IMR-90 (cell line): ENCODE results near the gene PNP. TPM values are rescaled to one million over a fixed set of nuclear protein-coding genes. Genes with fewer than 3 reads are reported as not detected.

Experiments used
- ATAC-seq: fragments of 200-7000 bp; cut with Tn5 transposase; 2 replicates; pipeline ENCODE4 v1.9.1; 2020; ENCODE audit warnings: low read depth, mild to moderate bottlenecking, moderate library complexity
- BruUV-seq: library from RNA; stranded (reverse); fragments of 400-500 nt; replicated peaks from 2 replicates; lab custom pipeline; 2021; lab: Mats Ljungman, UMichigan
- CTCF ChIA-PET: fragments of 300-600 bp; formaldehyde crosslinking; extraction: SDS; loops from one replicate; lab custom pipeline; 2021; ENCODE audit warnings: antibody characterized with exemption; lab: Yijun Ruan, JAX
- POLR2A ChIA-PET: fragments of 300-600 bp; sonication (Branson Sonifier 250); formaldehyde crosslinking; loops from one replicate; lab custom pipeline; 2022; ENCODE audit warnings: antibody characterized with exemption; ENCODE audit not compliant: unreplicated experiment; lab: Charles Lee
- DNase-seq: peaks from one replicate; pipeline ENCODE4 v3.0.0; 2013
- H2AFZ ChIP-seq: replicated peaks from 2 replicates; pipeline ENCODE3; 2013; ENCODE audit warnings: low read length, mild to moderate bottlenecking; ENCODE audit not compliant: poor library complexity
- H2AK5ac ChIP-seq: 2 replicates; pipeline ENCODE4 v1.6.1; 2013; ENCODE audit warnings: low read depth, low read length, inconsistent platforms
- H2AK9ac ChIP-seq: replicated peaks from 2 replicates; pipeline ENCODE3; 2013; ENCODE audit warnings: mild to moderate bottlenecking, low read depth, low read length, moderate library complexity; ENCODE audit not compliant: poor library complexity
- H2BK120ac ChIP-seq: 2 replicates; pipeline ENCODE4 v1.6.1; 2013; ENCODE audit warnings: low read depth, low read length, inconsistent platforms
- H2BK15ac ChIP-seq: 3 replicates; pipeline ENCODE4 v1.6.1; 2013; ENCODE audit warnings: low read depth, low read length, inconsistent platforms
- H2BK20ac ChIP-seq: 2 replicates; pipeline ENCODE4 v1.6.1; 2013; ENCODE audit warnings: low read depth, mild to moderate bottlenecking, inconsistent platforms, low read length, moderate library complexity
- H2BK5ac ChIP-seq: 2 replicates; pipeline ENCODE4 v1.6.1; 2013; ENCODE audit warnings: mild to moderate bottlenecking, low read depth, low read length, inconsistent platforms; ENCODE audit not compliant: poor library complexity, severe bottlenecking
- H3K14ac ChIP-seq: replicated peaks from 2 replicates; pipeline ENCODE4 v1.6.1; 2013; ENCODE audit warnings: low read depth, low read length, inconsistent platforms
- H3K18ac ChIP-seq: 2 replicates; pipeline ENCODE4 v1.6.1; 2013; ENCODE audit warnings: low read depth, low read length, control low read depth
- H3K23ac ChIP-seq: 2 replicates; pipeline ENCODE4 v1.6.1; 2013; ENCODE audit warnings: low read depth, low read length, inconsistent platforms
- H3K27ac ChIP-seq: 2 replicates; pipeline ENCODE4 v1.5.1; 2013; ENCODE audit warnings: mild to moderate bottlenecking, control low read depth, low read length; ENCODE audit not compliant: insufficient read depth
- H3K27me3 ChIP-seq: 2 replicates; pipeline ENCODE4 v1.6.1; 2013; ENCODE audit warnings: low read length; ENCODE audit not compliant: control insufficient read depth, insufficient read depth
- H3K36me3 ChIP-seq: 2 replicates; pipeline ENCODE4 v1.6.1; 2013; ENCODE audit warnings: low read length, mixed read lengths; ENCODE audit not compliant: control insufficient read depth, insufficient read depth
- H3K4ac ChIP-seq: 2 replicates; pipeline ENCODE4 v1.6.1; 2013; ENCODE audit warnings: low read depth, low read length, inconsistent platforms
- H3K4me1 ChIP-seq: 2 replicates; pipeline ENCODE4 v1.6.1; 2013; ENCODE audit warnings: low read length, mixed read lengths; ENCODE audit not compliant: control insufficient read depth, insufficient read depth
- H3K4me2 ChIP-seq: 2 replicates; pipeline ENCODE4 v1.6.1; 2013; ENCODE audit warnings: low read depth, mild to moderate bottlenecking, control low read depth, low read length, moderate library complexity
- H3K4me3 ChIP-seq: 2 replicates; pipeline ENCODE4 v1.5.1; 2013; ENCODE audit warnings: low read depth, mild to moderate bottlenecking, control low read depth, low read length, moderate library complexity; ENCODE audit not compliant: insufficient read depth
- H3K56ac ChIP-seq: 2 replicates; pipeline ENCODE4 v1.6.1; 2013; ENCODE audit warnings: low read length, inconsistent platforms; ENCODE audit not compliant: insufficient read depth; ENCODE audit errors: extremely low read depth
- H3K79me1 ChIP-seq, 2 experiments: 2 replicates each; pipeline ENCODE4 v1.6.1; 2013; ENCODE audit warnings: low read length in 2 of 2, inconsistent platforms in 1 of 2, low read depth in 1 of 2
- H3K9ac ChIP-seq: 2 replicates; pipeline ENCODE4 v1.6.1; 2013; ENCODE audit warnings: low read depth, low read length, control low read depth
- H3K9me1 ChIP-seq: 2 replicates; pipeline ENCODE4 v1.6.1; 2013; ENCODE audit warnings: low read length, inconsistent platforms; ENCODE audit not compliant: insufficient read depth
- H3K9me3 ChIP-seq: 2 replicates; pipeline ENCODE4 v1.6.1; 2013; ENCODE audit warnings: low read length; ENCODE audit not compliant: control insufficient read depth, insufficient read depth
- H4K20me1 ChIP-seq: 2 replicates; pipeline ENCODE4 v1.6.1; 2013; ENCODE audit warnings: low read length, inconsistent platforms; ENCODE audit not compliant: insufficient read depth
- H4K5ac ChIP-seq: 2 replicates; pipeline ENCODE4 v1.6.1; 2013; ENCODE audit warnings: mild to moderate bottlenecking, low read depth, low read length, control low read depth
- H4K8ac ChIP-seq, 2 experiments: 2 replicates each; pipeline ENCODE4 v1.6.1; 2013; ENCODE audit warnings: low read depth in 2 of 2, low read length in 2 of 2, control low read depth in 1 of 2, inconsistent platforms in 1 of 2
- H4K91ac ChIP-seq: 2 replicates; pipeline ENCODE4 v1.6.1; 2013; ENCODE audit warnings: low read depth, low read length, inconsistent platforms; ENCODE audit not compliant: insufficient read depth
- BHLHE40 ChIP-seq: fragments of 150-350 bp; IDR thresholded peaks from 2 replicates; pipeline ENCODE4 v1.6.1; 2016; ENCODE audit warnings: mild to moderate bottlenecking, low read depth, low read length
- CEBPB ChIP-seq: IDR thresholded peaks from 2 replicates; pipeline ENCODE4 v1.6.1; 2012; ENCODE audit warnings: low read depth, low read length, improper control_type of control experiment
- CHD1 ChIP-seq: IDR thresholded peaks from 2 replicates; pipeline ENCODE4 v1.6.1; 2012; ENCODE audit warnings: low read depth, low read length, improper control_type of control experiment
- CTCF ChIP-seq: conservative IDR thresholded peaks from 2 replicates; pipeline ENCODE4 v1.5.1; 2012; ENCODE audit warnings: mild to moderate bottlenecking, low read depth, low read length, improper control_type of control experiment
- ELK1 ChIP-seq: fragments of 150-350 bp; IDR thresholded peaks from 2 replicates; pipeline ENCODE4 v1.6.1; 2016; ENCODE audit warnings: low read depth, mild to moderate bottlenecking, low read length, moderate library complexity, borderline replicate concordance
- FOS ChIP-seq: fragments of 150-350 bp; IDR thresholded peaks from 2 replicates; pipeline ENCODE4 v1.6.1; 2016; ENCODE audit warnings: low read depth, low read length
- MAFK ChIP-seq: IDR thresholded peaks from 2 replicates; pipeline ENCODE4 v1.6.1; 2012; ENCODE audit warnings: low read depth, low read length, improper control_type of control experiment
- MAZ ChIP-seq: IDR thresholded peaks from 2 replicates; pipeline ENCODE4 v1.6.1; 2012; ENCODE audit warnings: low read depth, mild to moderate bottlenecking, low read length, improper control_type of control experiment, moderate library complexity, borderline replicate concordance
- MXI1 ChIP-seq: IDR thresholded peaks from 2 replicates; pipeline ENCODE4 v1.6.1; 2012; ENCODE audit warnings: low read depth, mild to moderate bottlenecking, low read length, moderate library complexity, borderline replicate concordance
- NFE2L2 ChIP-seq: fragments of 150-350 bp; IDR thresholded peaks from 2 replicates; pipeline ENCODE4 v1.6.1; 2016; ENCODE audit warnings: low read depth, mild to moderate bottlenecking, low read length
- POLR2A ChIP-seq: IDR thresholded peaks from 2 replicates; pipeline ENCODE4 v1.6.1; 2012; ENCODE audit warnings: mild to moderate bottlenecking, low read depth, low read length
- RAD21 ChIP-seq: IDR thresholded peaks from 2 replicates; pipeline ENCODE4 v1.6.1; 2012; ENCODE audit warnings: low read length, improper control_type of control experiment
- RCOR1 ChIP-seq: IDR thresholded peaks from 2 replicates; pipeline ENCODE4 v1.6.1; 2012; ENCODE audit warnings: mild to moderate bottlenecking, low read length, improper control_type of control experiment; ENCODE audit not compliant: insufficient replicate concordance
- RFX5 ChIP-seq: IDR thresholded peaks from 2 replicates; pipeline ENCODE4 v1.8.0; 2012; ENCODE audit warnings: low read depth, mild to moderate bottlenecking, low read length, moderate library complexity
- SMC3 ChIP-seq: fragments of 150-350 bp; IDR thresholded peaks from 2 replicates; pipeline ENCODE4 v1.6.1; 2016; ENCODE audit warnings: low read depth, mild to moderate bottlenecking, antibody characterized with exemption, low read length, moderate library complexity
- USF2 ChIP-seq: fragments of 150-350 bp; IDR thresholded peaks from 2 replicates; pipeline ENCODE4 v1.6.1; 2017; ENCODE audit warnings: mild to moderate bottlenecking, antibody characterized with exemption, low read length, low read depth
- WGBS, 2 experiments: methylation state at CpG; one replicate each; pipeline versions ENCODE4 v1.1.5 to v1.1.7; 2013; ENCODE audit warnings: missing lambda C conversion rate in 2 of 2; ENCODE audit not compliant: insufficient read length in 1 of 2; ENCODE audit errors: extremely low coverage in 2 of 2; 5-methylcytosine and 5-hydroxymethylcytosine counted together
- dilution Hi-C: fragments of 300-500 bp; cut with HindIII; formaldehyde crosslinking; loops from one replicate; pipeline ENCODE4 v1.14.3; 2018; ENCODE audit warnings: low sequenced_read_pairs; ENCODE audit not compliant: unreplicated experiment
- in situ Hi-C: fragments of 300-500 bp; cut with MboI; formaldehyde crosslinking; loops from 3 replicates; pipeline ENCODE4 v1.14.3; 2019; ENCODE audit warnings: low sequenced_read_pairs, inconsistent platforms, mixed read lengths
- intact Hi-C: fragments of 100-400 bp; cut with micrococcal nuclease; formaldehyde crosslinking; loops from 2 replicates; pipeline ENCODE4 v1.10.0; 2022
- polyA plus RNA-seq, 3 experiments: library from polyadenylated mRNA; depleted of rRNA; stranded (reverse); fragments of >200 nt; gene quantifications; 2 replicates each; pipeline ENCODE4 v1.2.3, GENCODE V29; 2012; ENCODE audit warnings: low replicate concordance in 1 of 3
- total RNA-seq: library from RNA; depleted of rRNA; stranded (reverse); fragments of >200 nt; gene quantifications from 2 replicates; pipeline ENCODE4 v1.2.3, GENCODE V29; 2012

PNP gene
- total and polyA plus RNA-seq, 2 of the 4 experiments (the other 2 are of a cell fraction), result 53.4 to 68.8 TPM

GRCh38 chr14:20503898-20504297 is 34.7 kb downstream of the PNP start:
- Histone ChIP-seq H3K56ac (no peak overlapping the region), H2AK5ac (no peak overlapping the region), H3K18ac (no peak overlapping the region), H3K79me1 (no peaks in the 10 kb centered on the region), H3K9me1 (no peaks in the 10 kb centered on the region), H2BK15ac (no peak overlapping the region), H2BK20ac (no peak overlapping the region), H3K14ac (no peak overlapping the region), H4K8ac (no peak overlapping the region), H3K9me3 (no peaks in the 10 kb centered on the region), H3K36me3 (no peaks in the 10 kb centered on the region), H2AK9ac (no peak overlapping the region), H4K20me1 (no peaks in the 10 kb centered on the region), H4K91ac (no peak overlapping the region), H3K27ac (no peak overlapping the region), H3K4me3 (no peak overlapping the region), H4K5ac (no peak overlapping the region), H3K4ac (no peak overlapping the region), H3K4me1 (no peaks in the 10 kb centered on the region), H3K27me3 (no peaks in the 10 kb centered on the region), H2BK5ac (no peak overlapping the region), H2AFZ (peak overlapping the region; percentile 53), H3K4me2 (no peak overlapping the region), H3K9ac (no peak overlapping the region), H2BK120ac (no peak overlapping the region), H3K23ac (no peak overlapping the region)
- TF ChIP-seq RCOR1 (no peak), ELK1 (no peak), BHLHE40 (no peak), RAD21 (no peak), CHD1 (no peak), MXI1 (no peak), SMC3 (no peak), POLR2A (no peak), MAZ (no peak), RFX5 (no peak), CEBPB (no peak), USF2 (no peak), FOS (no peak), MAFK (no peak), CTCF (no peak), NFE2L2 (no peak)
- ChIA-PET CTCF (no interaction called here), POLR2A (interaction anchor here (0.6 kb wide), 1 partner anchor 18 kb away, joined by 9 read pairs; no protein-coding TSS in a partner anchor)
- DNase-seq, result no peak
- no TSS peak for BruUV-seq
- ATAC-seq, result no peak
- intact Hi-C loops (no loop called here), dilution Hi-C loops (no loop called here), in situ Hi-C loops (no loop called here)
- 58 to 100% methylated on average over 1 to 4 of the region's 6 CpGs for WGBS, 2 experiments
